Measurements from ENCODE around the gene ZNF750. TPM values are rescaled to one million over a fixed set of nuclear protein-coding genes. Genes with fewer than 3 reads are reported as not detected.
A peak's percentile ranks its signal among the peaks of the same experiment; 100 is the strongest.

ZNF750 gene
- total RNA-seq, 1 experiment from 2014 or later, result 0.14 TPM

DNA sequence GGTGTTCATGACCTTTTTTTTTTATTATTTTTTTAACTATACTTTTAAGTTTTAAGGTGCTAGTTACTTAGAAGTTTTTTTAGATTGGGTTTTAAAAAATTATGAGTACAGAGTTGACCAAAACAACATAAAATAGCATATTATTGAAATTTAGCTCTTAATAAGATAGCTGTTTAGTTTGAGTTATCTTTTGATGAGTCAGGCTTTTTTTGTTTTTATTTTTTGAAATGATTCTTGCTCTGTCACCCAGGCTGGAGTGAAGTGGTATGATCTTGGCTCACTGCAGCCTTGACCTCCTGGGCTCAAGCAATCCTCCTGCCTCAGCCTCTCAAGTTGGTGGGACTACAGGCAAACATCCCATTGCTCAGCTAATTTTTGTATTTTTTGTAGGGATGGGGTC lies 13.6 kb downstream of the ZNF750 start:
- POLR2A ChIA-PET, result no interaction called here
- Mint-ChIP-seq H3K4me3 (ENCODE audit: unreplicated experiment) (no peak overlapping the region), H3K9me3 (ENCODE audit: unreplicated experiment) (no peaks in the 10 kb centered on the region), H3K27ac (ENCODE audit: unreplicated experiment) (no peak overlapping the region), H3K4me1 (ENCODE audit: low read depth, unreplicated experiment) (no peaks in the 10 kb centered on the region), H3K36me3 (ENCODE audit: insufficient read depth, unreplicated experiment) (peaks cover 33% of the 10 kb centered on the region), H3K27me3 (ENCODE audit: insufficient read depth, unreplicated experiment) (no peaks in the 10 kb centered on the region)
- TF ChIP-seq, protein P1, sequence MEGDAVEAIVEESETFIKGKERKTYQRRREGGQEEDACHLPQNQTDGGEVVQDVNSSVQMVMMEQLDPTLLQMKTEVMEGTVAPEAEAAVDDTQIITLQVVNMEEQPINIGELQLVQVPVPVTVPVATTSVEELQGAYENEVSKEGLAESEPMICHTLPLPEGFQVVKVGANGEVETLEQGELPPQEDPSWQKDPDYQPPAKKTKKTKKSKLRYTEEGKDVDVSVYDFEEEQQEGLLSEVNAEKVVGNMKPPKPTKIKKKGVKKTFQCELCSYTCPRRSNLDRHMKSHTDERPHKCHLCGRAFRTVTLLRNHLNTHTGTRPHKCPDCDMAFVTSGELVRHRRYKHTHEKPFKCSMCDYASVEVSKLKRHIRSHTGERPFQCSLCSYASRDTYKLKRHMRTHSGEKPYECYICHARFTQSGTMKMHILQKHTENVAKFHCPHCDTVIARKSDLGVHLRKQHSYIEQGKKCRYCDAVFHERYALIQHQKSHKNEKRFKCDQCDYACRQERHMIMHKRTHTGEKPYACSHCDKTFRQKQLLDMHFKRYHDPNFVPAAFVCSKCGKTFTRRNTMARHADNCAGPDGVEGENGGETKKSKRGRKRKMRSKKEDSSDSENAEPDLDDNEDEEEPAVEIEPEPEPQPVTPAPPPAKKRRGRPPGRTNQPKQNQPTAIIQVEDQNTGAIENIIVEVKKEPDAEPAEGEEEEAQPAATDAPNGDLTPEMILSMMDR (IDR thresholded peaks at IDR 0.05; ENCODE audit: insufficient read depth in 1 of 2, low read depth in 1 of 2, low read length in 1 of 2, severe bottlenecking in 1 of 2, unreplicated experiment in 1 of 2), result no peak
- H3K27me3 ChIP-seq (replicated peaks; ENCODE audit: control insufficient read depth, insufficient read depth, low read length), result no peaks in the 10 kb centered on the region
- CTCF ChIA-PET, result no interaction called here
- H3K4me1 ChIP-seq, result no peaks in the 10 kb centered on the region
- H3K36me3 ChIP-seq (ENCODE audit: control insufficient read depth, insufficient read depth, low read length), result no peaks in the 10 kb centered on the region; the same call in 1 of the 2 replicates
- no peaks in the 10 kb centered on the region for H3K9me3 ChIP-seq
- DNase-seq, result no peak
- intact Hi-C loops (cut with micrococcal nuclease; ENCODE audit: unreplicated experiment), result no loop called here
- BruUV-seq (replicated peaks), result no TSS peak
- H3K4me3 ChIP-seq (ENCODE audit: low read depth, low read length), result no peak overlapping the region

DNA sequence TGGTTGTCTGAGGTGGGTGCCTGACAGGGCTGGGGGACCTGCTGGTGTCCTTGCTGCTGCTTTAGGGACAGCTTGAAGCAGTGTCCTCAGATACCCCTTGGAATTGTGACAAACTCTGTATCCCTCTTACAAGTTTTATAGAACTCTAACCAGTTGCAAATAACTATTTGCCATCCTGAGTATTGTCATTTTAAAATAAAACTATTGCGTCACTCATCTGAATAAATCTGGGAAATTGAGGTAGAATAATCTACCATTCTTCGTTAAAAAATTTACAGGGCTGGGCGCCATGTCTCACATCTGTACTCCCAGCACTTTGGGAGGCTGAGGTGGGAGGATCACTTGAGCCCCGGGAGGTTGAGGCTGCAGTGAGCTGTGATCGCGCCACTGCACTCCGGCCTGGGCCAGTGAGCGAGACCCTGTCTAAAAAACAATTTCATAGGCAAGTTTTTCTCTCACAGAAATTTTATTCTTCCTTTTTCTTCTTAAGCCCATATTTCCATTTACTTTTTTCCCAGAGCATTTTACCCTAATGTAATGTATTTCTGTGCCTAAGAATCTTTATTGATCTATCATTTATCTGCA lies 14.2 kb downstream of the ZNF750 start:
- CTCF ChIA-PET, result no interaction called here

DNA sequence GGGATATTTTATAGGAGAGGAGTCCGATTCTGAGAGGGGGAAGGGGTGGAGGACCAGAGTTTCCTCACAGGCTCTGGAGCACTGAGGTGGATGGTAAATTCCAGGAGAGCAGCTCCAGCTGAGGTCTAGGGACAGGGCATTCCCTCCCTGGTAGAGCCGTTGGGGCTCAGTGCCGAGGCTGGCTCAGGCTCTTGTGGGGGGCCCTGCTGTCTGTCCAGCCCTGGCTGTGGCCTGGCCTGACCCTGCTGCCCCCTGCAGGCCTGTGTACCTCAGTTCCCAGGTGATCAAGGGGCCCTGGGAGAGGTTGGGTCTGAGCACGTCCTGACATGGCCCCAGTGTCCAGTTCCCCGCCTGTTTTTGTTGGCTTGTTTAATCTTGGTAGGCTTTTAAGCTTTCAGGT lies 16.8 kb downstream of the ZNF750 start:
- ChIA-PET POLR2A (no interaction called here), CTCF (interaction anchor here (1.0 kb wide), 1 partner anchor 95 kb away, joined by 3 read pairs; no protein-coding TSS in a partner anchor)
- no peak overlapping the region for H3K4me3 Mint-ChIP-seq (ENCODE audit: unreplicated experiment)
- TF ChIP-seq, protein P1 (IDR thresholded peaks at IDR 0.05; ENCODE audit: insufficient read depth in 1 of 2, low read depth in 1 of 2, low read length in 1 of 2, severe bottlenecking in 1 of 2, unreplicated experiment in 1 of 2), result peak; percentile 25 to 38
- Histone ChIP-seq H3K36me3 (ENCODE audit: control insufficient read depth, insufficient read depth, low read length) (peaks cover 2% of the 10 kb centered on the region), H3K4me1 (no peaks in the 10 kb centered on the region), H3K9me3 (no peaks in the 10 kb centered on the region), H3K4me3 (ENCODE audit: low read depth, low read length) (no peak overlapping the region), H3K27me3 (replicated peaks; ENCODE audit: control insufficient read depth, insufficient read depth, low read length) (no peaks in the 10 kb centered on the region)
- BruUV-seq (replicated peaks), result no TSS peak
- no peaks in the 10 kb centered on the region for H3K27me3 Mint-ChIP-seq (ENCODE audit: insufficient read depth, unreplicated experiment)
- peak in 1 of 2 experiments; percentile 36 for DNase-seq
- peaks cover 34% of the 10 kb centered on the region for H3K36me3 Mint-ChIP-seq (ENCODE audit: insufficient read depth, unreplicated experiment)
- intact Hi-C loops (cut with micrococcal nuclease; ENCODE audit: unreplicated experiment), result no loop called here
- H3K9me3 Mint-ChIP-seq (ENCODE audit: unreplicated experiment), result peaks cover 9% of the 10 kb centered on the region
- H3K27ac Mint-ChIP-seq (ENCODE audit: unreplicated experiment), result no peak overlapping the region
- H3K4me1 Mint-ChIP-seq (ENCODE audit: low read depth, unreplicated experiment), result no peaks in the 10 kb centered on the region

More for the DNA sequence above, 14.2 kb downstream of the ZNF750 start:
- POLR2A ChIA-PET, result no interaction called here
- no peak overlapping the region for H3K4me3 ChIP-seq (ENCODE audit: low read depth, low read length)
- Mint-ChIP-seq H3K27ac (ENCODE audit: unreplicated experiment) (no peak overlapping the region), H3K36me3 (ENCODE audit: insufficient read depth, unreplicated experiment) (peaks cover 33% of the 10 kb centered on the region), H3K27me3 (ENCODE audit: insufficient read depth, unreplicated experiment) (no peaks in the 10 kb centered on the region), H3K9me3 (ENCODE audit: unreplicated experiment) (peaks cover 3% of the 10 kb centered on the region), H3K4me3 (ENCODE audit: unreplicated experiment) (no peak overlapping the region), H3K4me1 (ENCODE audit: low read depth, unreplicated experiment) (no peaks in the 10 kb centered on the region)
- no peaks in the 10 kb centered on the region for H3K9me3 ChIP-seq
- no peak for DNase-seq
- TF ChIP-seq, protein P1 (IDR thresholded peaks at IDR 0.05; ENCODE audit: insufficient read depth in 1 of 2, low read depth in 1 of 2, low read length in 1 of 2, severe bottlenecking in 1 of 2, unreplicated experiment in 1 of 2), result no peak
- intact Hi-C loops (cut with micrococcal nuclease; ENCODE audit: unreplicated experiment), result no loop called here
- no TSS peak for BruUV-seq (replicated peaks)
- no peaks in the 10 kb centered on the region for H3K36me3 ChIP-seq (ENCODE audit: control insufficient read depth, insufficient read depth, low read length)
- no peaks in the 10 kb centered on the region for H3K27me3 ChIP-seq (replicated peaks; ENCODE audit: control insufficient read depth, insufficient read depth, low read length)
- H3K4me1 ChIP-seq, result no peaks in the 10 kb centered on the region
